Ovary (tissue), 9 donors: Measurements from ENCODE around the gene RNF44. TPM values are rescaled to one million over a fixed set of nuclear protein-coding genes. Genes with fewer than 3 reads are reported as not detected.

Experiments used
- DNase-seq, 5 donors: peaks; one replicate each; pipeline ENCODE4 v3.0.0-alpha.2; 2019 to 2020
- H3K27ac ChIP-seq, 2 donors: fragments of 200-600 bp; one replicate each; pipeline versions ENCODE4 v1.5.1 to v1.8.0; 2019 to 2022
- H3K27me3 ChIP-seq: fragments of 200-600 bp; one replicate; pipeline ENCODE4 v1.8.0; 2022
- H3K36me3 ChIP-seq: fragments of 200-600 bp; sonication (generic); one replicate; pipeline ENCODE4 v1.5.1; 2019
- H3K4me1 ChIP-seq: one replicate; pipeline ENCODE4 v1.8.1; 2013; ENCODE audit warnings: mild to moderate bottlenecking, moderate library complexity; ENCODE audit not compliant: insufficient read depth
- H3K4me3 ChIP-seq: fragments of 200-600 bp; sonication (generic); one replicate; pipeline ENCODE4 v1.5.1; 2017
- H3K9me3 ChIP-seq, 2 donors: fragments of 200-600 bp in 1 of 2; sonication (generic) in 1 of 2; one replicate each; pipeline versions ENCODE4 v1.5.1 to v1.8.1; 2013 to 2019; ENCODE audit warnings: mild to moderate bottlenecking in 1 of 2, moderate library complexity in 1 of 2
- EP300 ChIP-seq: sonication (generic); formaldehyde crosslinking; IDR thresholded peaks from one replicate; pipeline ENCODE4 v1.6.1; 2017; ENCODE audit warnings: antibody characterized with exemption
- POLR2A ChIP-seq: fragments of 450-650 bp; IDR thresholded peaks from one replicate; pipeline ENCODE4 v1.6.1; 2017; ENCODE audit warnings: antibody characterized with exemption, mild to moderate bottlenecking, moderate library complexity
- WGBS, 3 donors: extraction: QIAGEN DNeasy Blood & Tissue Kit in 1 of 3; methylation state at CpG; one replicate each; pipeline versions ENCODE4 v1.1.5 to v1.1.7; 2013 to 2017; 5-methylcytosine and 5-hydroxymethylcytosine counted together
- intact Hi-C, 4 donors: fragments of 100-400 bp; cut with DNase I; formaldehyde crosslinking; loops; one replicate each; pipeline versions ENCODE4 v1.11.0 to v1.15.1; 2022 to 2023
- polyA plus RNA-seq, 2 donors: library from polyadenylated mRNA; stranded (reverse); fragments of 200-250 nt in 1 of 2; fragments of 350-450 nt in 1 of 2; fragmentation: Illumina TruSeq in 1 of 2; extraction: RNeasy Lipid Tissue Mini Kit (QIAGEN cat#74804) in 1 of 2; gene quantifications; one replicate each; pipeline ENCODE4 v1.2.3, GENCODE V29; 2013 to 2014
- total RNA-seq, 7 donors: library from RNA; depleted of rRNA in 2 of 7; stranded (reverse); fragments of >200 nt in 2 of 7; fragmentation: NEBNext Ultra II Directional in 3 of 7; extraction: Animal tissue kit (Norgen Biotek cat#: 25700) in 3 of 7; gene quantifications; one replicate each; pipeline versions ENCODE4 v1.1.0 to v1.2.4, GENCODE V29; 2016 to 2023
- TF ChIP-seq, protein P1 (sequence below), 3 donors: fragments of 450-650 bp in 2 of 3; fragments of 200-600 bp in 1 of 3; IDR thresholded peaks; one replicate each; pipeline versions ENCODE4 v1.5.1 to v1.8.0; 2016 to 2022; ENCODE audit warnings: antibody characterized with exemption in 3 of 3, mild to moderate bottlenecking in 1 of 3
- donor health status: DM: no; HTN: no; CAD: no; lungs with moderate emphysema.
- donor health status: DM: no; HTN: no; CAD: no.
- donor health status: Bipolar disorder and iron deficiency.
- donor health status: DM: yes; HTN: yes; CAD: no.
- donor health status: DM: no; HTN: no; CAD: no.
- donor health status: DM: yes; HTN: yes; CAD: no.

Gene RNF44
- total and polyA plus RNA-seq, 9 donors, result 9.2 to 44.7 (median 30.2) TPM

DNA sequence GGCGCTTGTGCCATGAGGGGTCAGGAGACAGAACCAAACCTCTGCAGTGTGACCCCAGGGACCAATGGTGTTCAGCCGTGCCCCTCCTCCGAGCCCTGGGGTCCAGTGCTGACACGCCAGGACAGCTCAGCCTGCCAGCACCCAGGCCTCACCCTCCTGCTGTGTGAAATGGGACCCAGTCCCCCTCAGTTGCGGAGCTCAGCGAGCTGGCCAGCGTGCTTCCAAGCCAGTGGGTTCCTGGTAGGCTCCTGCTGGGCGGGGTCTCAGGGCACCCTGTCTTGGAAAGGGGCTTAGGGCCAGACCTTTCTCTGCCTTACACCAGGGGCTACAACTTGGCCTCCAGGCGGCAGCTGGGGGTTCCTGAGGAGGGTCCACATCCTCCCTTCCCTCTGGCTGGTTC is 4.4 kb downstream of the RNF44 start:
- H3K4me1 ChIP-seq, result peaks cover 16% of the 10 kb centered on the region
- intact Hi-C loops, result no loop called here
- no peaks in the 10 kb centered on the region for H3K27me3 ChIP-seq
- H3K27ac ChIP-seq, result peak overlapping the region in 1 of 2 donors; percentile 26
- no peak overlapping the region for H3K4me3 ChIP-seq
- no peaks in the 10 kb centered on the region for H3K9me3 ChIP-seq
- 90 to 93% (median 91%) methylated on average over 9 of the region's 9 CpGs for WGBS, 3 donors
- H3K36me3 ChIP-seq, result no peaks in the 10 kb centered on the region
- no peak for TF ChIP-seq EP300
- TF ChIP-seq, protein P1, sequence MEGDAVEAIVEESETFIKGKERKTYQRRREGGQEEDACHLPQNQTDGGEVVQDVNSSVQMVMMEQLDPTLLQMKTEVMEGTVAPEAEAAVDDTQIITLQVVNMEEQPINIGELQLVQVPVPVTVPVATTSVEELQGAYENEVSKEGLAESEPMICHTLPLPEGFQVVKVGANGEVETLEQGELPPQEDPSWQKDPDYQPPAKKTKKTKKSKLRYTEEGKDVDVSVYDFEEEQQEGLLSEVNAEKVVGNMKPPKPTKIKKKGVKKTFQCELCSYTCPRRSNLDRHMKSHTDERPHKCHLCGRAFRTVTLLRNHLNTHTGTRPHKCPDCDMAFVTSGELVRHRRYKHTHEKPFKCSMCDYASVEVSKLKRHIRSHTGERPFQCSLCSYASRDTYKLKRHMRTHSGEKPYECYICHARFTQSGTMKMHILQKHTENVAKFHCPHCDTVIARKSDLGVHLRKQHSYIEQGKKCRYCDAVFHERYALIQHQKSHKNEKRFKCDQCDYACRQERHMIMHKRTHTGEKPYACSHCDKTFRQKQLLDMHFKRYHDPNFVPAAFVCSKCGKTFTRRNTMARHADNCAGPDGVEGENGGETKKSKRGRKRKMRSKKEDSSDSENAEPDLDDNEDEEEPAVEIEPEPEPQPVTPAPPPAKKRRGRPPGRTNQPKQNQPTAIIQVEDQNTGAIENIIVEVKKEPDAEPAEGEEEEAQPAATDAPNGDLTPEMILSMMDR (IDR thresholded peaks at IDR 0.05), result no peak
- no peak for TF ChIP-seq POLR2A
- peak in 2 of 5 donors; percentile 25 to 27 for DNase-seq

DNA sequence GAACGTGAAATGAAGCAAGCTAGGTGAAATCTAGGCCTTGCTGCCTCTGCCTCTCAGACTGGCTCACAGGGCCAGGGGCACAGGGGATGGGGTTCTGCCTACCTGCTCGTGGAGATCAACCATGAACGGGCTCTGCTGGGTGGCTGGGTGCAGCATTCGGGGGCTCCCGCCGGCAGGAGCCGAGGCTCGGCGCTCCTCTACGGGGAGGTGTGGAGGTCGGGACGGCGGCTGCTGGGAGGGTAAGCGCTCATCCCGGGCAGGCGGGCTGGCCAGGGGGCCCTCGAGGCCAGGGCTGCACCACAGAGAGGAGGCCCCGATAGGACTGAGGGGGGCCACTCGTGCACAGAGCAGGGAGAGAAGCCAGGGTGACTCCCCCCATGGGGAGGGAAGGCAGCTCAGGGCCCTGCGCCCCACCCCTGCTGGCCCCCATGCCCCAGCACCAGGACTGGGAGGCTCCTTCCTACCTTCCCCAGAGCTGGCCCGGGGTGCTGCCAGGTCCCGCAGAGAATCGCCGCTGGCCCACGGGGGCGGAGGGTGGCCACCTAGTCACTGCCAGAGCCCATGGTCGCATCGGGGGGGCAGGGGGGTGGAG is 5.2 kb downstream of the RNF44 start:
- H3K9me3 ChIP-seq, result no peaks in the 10 kb centered on the region
- intact Hi-C loops, result no loop called here
- H3K36me3 ChIP-seq, result no peaks in the 10 kb centered on the region
- TF ChIP-seq, protein P1 (IDR thresholded peaks at IDR 0.05), result no peak
- TF ChIP-seq POLR2A, result no peak
- TF ChIP-seq EP300, result no peak
- 75 to 78% (median 75%) methylated on average over 21 to 28 of the region's 28 CpGs for WGBS, 3 donors
- DNase-seq, result peak in 2 of 5 donors; percentile 27 to 34
- no peak overlapping the region for H3K4me3 ChIP-seq
- peaks cover 16% of the 10 kb centered on the region for H3K4me1 ChIP-seq
- H3K27ac ChIP-seq, result no peak overlapping the region
- H3K27me3 ChIP-seq, result no peaks in the 10 kb centered on the region

DNA sequence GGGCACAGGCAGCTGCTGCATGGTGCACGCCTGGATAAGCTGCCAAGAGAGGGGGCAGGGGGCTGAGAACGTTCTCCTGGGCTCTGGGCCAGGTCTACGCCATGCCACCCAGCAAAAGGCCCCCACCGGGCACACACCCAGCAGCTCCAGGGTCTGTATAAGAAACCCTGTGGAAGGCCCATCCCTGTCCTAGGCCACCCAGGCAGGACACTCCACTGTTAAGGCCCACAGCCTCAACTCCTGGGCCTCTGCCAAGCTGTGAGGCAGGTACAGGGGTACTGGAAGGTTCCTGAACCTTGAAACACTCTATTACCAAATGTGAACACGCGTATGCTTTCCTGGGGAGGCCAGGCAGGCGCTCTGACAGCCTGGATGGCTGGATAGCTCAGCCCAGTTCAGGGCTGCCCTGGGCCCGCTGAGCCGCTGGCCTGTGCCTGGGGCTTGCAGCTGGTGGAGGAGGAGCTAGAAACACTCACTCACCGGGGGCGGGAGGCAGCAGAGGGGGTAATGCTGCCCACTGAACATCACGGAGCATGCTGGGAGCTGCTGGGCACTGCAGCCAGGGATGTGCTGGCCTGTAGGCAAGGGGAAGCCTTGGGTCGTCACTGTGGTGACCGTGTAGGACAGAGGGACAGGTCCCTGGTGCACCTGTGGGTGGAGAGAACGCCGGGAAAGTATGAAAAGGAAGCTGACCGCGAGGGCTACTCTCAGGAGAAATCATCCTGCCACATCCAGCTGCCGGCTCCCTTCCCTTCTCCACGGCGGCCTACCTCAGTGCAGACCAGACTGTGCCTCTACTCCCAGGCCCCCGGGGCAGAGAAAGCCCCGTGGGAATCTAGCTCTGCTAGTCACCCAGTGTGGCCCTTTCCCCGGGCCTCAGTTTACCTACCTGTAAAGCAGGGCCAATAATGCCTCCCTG is 6.0 kb downstream of the RNF44 start:
- no peak overlapping the region for H3K4me3 ChIP-seq
- DNase-seq, result peak in 3 of 5 donors; percentile 44 to 58 (median 52)
- peaks cover 16% of the 10 kb centered on the region for H3K4me1 ChIP-seq
- H3K27ac ChIP-seq, result no peak overlapping the region
- no peaks in the 10 kb centered on the region for H3K27me3 ChIP-seq
- WGBS, 3 donors, result 39 to 56% (median 52%) methylated on average over 24 of the region's 24 CpGs
- H3K9me3 ChIP-seq, result no peaks in the 10 kb centered on the region
- no peaks in the 10 kb centered on the region for H3K36me3 ChIP-seq
- intact Hi-C loops, result no loop called here
- TF ChIP-seq, protein P1 (IDR thresholded peaks at IDR 0.05), result no peak
- TF ChIP-seq EP300 (no peak), POLR2A (no peak)

DNA sequence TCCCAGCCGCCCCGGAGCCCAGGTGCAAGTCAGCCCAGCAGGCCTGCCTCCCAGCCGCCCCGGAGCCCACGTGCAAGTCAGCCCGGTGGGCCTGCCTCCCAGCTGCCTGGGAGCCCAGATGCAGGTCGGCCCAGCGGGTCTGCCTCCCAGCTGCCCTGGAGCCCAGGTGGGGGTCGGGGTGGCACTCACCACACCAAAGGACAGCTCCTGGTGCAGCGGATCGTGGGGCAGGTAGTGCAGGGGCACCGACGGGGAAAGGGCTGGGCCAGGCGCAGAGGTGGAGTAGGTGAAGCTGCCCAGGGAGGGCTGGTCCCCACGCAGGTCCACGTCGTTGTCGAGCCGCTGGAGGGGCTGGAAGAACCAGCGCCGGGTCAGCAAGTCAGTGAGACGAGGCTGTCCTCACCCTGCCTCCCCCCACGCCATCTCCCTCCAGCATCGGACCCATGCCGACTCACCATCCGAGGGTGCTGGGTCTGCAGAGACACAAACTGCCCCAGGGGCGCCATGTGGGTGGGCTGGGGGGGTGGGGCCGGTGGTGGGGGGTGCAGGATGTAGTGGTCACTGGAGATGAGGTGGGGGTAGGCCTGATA is 6.7 kb downstream of the RNF44 start:
- Histone ChIP-seq H3K36me3 (no peaks in the 10 kb centered on the region), H3K4me1 (peaks cover 16% of the 10 kb centered on the region), H3K27ac (no peak overlapping the region), H3K27me3 (no peaks in the 10 kb centered on the region), H3K9me3 (no peaks in the 10 kb centered on the region), H3K4me3 (no peak overlapping the region)
- DNase-seq, result peak in 2 of 5 donors; percentile 22 to 34
- 73 to 82% (median 81%) methylated on average over 26 to 28 of the region's 28 CpGs for WGBS, 3 donors
- no peak for TF ChIP-seq POLR2A
- TF ChIP-seq EP300, result no peak
- TF ChIP-seq, protein P1 (IDR thresholded peaks at IDR 0.05), result no peak
- intact Hi-C loops, result no loop called here
